ENCODE measurements around the gene MAP3K2. TPM values are rescaled to one million over a fixed set of nuclear protein-coding genes. Genes with fewer than 3 reads are reported as not detected.

The MAP3K2 gene
- total RNA-seq, 4 donors from 2014 or later = 38.8 to 70.2 (median 52.0) TPM

- no peak for TF ChIP-seq CTCF (IDR thresholded peaks at IDR 0.05)
- no peak overlapping the region for H3K4me3 ChIP-seq
- no peaks in the 10 kb centered on the region for H3K9me3 ChIP-seq
- H3K27me3 ChIP-seq = no peaks in the 10 kb centered on the region
- H3K27ac ChIP-seq = no peak overlapping the region
- peaks cover 0 to 50% (median 0%) of the 10 kb centered on the region in 3 donors for H3K36me3 ChIP-seq
- no peak for DNase-seq
- H3K4me1 ChIP-seq = no peaks in the 10 kb centered on the region
These were observed 131.4 kb downstream of the MAP3K2 start for GRCh38 chr2:127256381-127256780.

- H3K27me3 ChIP-seq = no peaks in the 10 kb centered on the region
- no peak for DNase-seq
- H3K4me3 ChIP-seq = no peak overlapping the region
- no peaks in the 10 kb centered on the region for H3K9me3 ChIP-seq
- H3K36me3 ChIP-seq = peaks cover 0 to 44% (median 0%) of the 10 kb centered on the region in 3 donors
- H3K27ac ChIP-seq = no peak overlapping the region
- no peaks in the 10 kb centered on the region for H3K4me1 ChIP-seq
- TF ChIP-seq CTCF (IDR thresholded peaks at IDR 0.05) (no peak), POLR2A (IDR thresholded peaks at IDR 0.05) (no peak)
These were observed 132.1 kb downstream of the MAP3K2 start for GRCh38 chr2:127255721-127256120.

GRCh38 chr2:127255146-127255545 lies 132.6 kb downstream of the MAP3K2 start:
- Histone ChIP-seq H3K4me1 (no peaks in the 10 kb centered on the region), H3K9me3 (no peaks in the 10 kb centered on the region), H3K4me3 (no peak overlapping the region), H3K27ac (no peak overlapping the region), H3K36me3 (peaks cover 0 to 38% (median 0%) of the 10 kb centered on the region in 3 donors), H3K27me3 (no peaks in the 10 kb centered on the region)
- no peak for DNase-seq
- TF ChIP-seq CTCF (IDR thresholded peaks at IDR 0.05) (no peak), POLR2A (IDR thresholded peaks at IDR 0.05) (no peak)

GRCh38 chr2:127254386-127254981 lies 133.3 kb downstream of the MAP3K2 start:
- H3K4me1 ChIP-seq = no peaks in the 10 kb centered on the region
- H3K27me3 ChIP-seq = no peaks in the 10 kb centered on the region
- DNase-seq = no peak
- no peak overlapping the region for H3K27ac ChIP-seq
- H3K36me3 ChIP-seq = peaks cover 0 to 32% (median 0%) of the 10 kb centered on the region in 3 donors
- H3K9me3 ChIP-seq = no peaks in the 10 kb centered on the region
- no peak overlapping the region for H3K4me3 ChIP-seq
- no peak for TF ChIP-seq CTCF (IDR thresholded peaks at IDR 0.05)
- TF ChIP-seq POLR2A (IDR thresholded peaks at IDR 0.05) = no peak

Small RNA genes lying within 50 kb of the gene (small RNA-seq; reads per million reads assigned to genes)
- gene MIR4783 (0 reads per million in 2 donors), gene RNU6-1147P (0 reads per million in 2 donors)

Other genes with a start within 250 kb of the MAP3K2 start
- gene CYP27C1, start 167.7 kb downstream of the MAP3K2 start, total RNA-seq = under 1 TPM in 1 of 4 donors, not detected in 3; 0.13 TPM
- gene ERCC3, start 93.8 kb downstream of the MAP3K2 start, total RNA-seq = 100 to 1,000 TPM in 1 of 4 donors, 10 to 100 TPM in 3; 25.9 to 293 (median 57.8) TPM
- gene PROC, start 30.5 kb upstream of the MAP3K2 start, total RNA-seq = 1 to 10 TPM in 3 of 4 donors, not detected in 1; 1.3 to 6.3 (median 1.6) TPM
- gene IWS1, start 138.5 kb upstream of the MAP3K2 start, total RNA-seq = 100 to 1,000 TPM in 1 of 4 donors, 10 to 100 TPM in 3; 39.6 to 189 (median 54.6) TPM
- gene MYO7B, start 147.7 kb upstream of the MAP3K2 start, total RNA-seq = 1,000 to 10,000 TPM in 1 of 4 donors, 100 to 1,000 TPM in 3; 214 to 1,039 (median 594) TPM